ENCODE measurements around the gene CORO2B.

- no peak for TF ChIP-seq EZH2 (IDR thresholded peaks at IDR 0.05; ENCODE audit: borderline replicate concordance, low read depth, low read length, severe bottlenecking)
- TF ChIP-seq, protein P1, sequence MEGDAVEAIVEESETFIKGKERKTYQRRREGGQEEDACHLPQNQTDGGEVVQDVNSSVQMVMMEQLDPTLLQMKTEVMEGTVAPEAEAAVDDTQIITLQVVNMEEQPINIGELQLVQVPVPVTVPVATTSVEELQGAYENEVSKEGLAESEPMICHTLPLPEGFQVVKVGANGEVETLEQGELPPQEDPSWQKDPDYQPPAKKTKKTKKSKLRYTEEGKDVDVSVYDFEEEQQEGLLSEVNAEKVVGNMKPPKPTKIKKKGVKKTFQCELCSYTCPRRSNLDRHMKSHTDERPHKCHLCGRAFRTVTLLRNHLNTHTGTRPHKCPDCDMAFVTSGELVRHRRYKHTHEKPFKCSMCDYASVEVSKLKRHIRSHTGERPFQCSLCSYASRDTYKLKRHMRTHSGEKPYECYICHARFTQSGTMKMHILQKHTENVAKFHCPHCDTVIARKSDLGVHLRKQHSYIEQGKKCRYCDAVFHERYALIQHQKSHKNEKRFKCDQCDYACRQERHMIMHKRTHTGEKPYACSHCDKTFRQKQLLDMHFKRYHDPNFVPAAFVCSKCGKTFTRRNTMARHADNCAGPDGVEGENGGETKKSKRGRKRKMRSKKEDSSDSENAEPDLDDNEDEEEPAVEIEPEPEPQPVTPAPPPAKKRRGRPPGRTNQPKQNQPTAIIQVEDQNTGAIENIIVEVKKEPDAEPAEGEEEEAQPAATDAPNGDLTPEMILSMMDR (IDR thresholded peaks at IDR 0.05; ENCODE audit: borderline replicate concordance, extremely low read depth, low read length, poor library complexity, severe bottlenecking): no peak
These were observed 128.1 kb downstream of the CORO2B start for GRCh38 chr15:68706931-68707330.

All from DND-41 (cell line).